RWPE1 (cell line): ENCODE data around the gene SPEF2.

ENCODE experiments used
- CTCF ChIA-PET: fragments of 350-600 bp; sonication (Branson Sonifier 250); formaldehyde crosslinking; extraction: SDS; loops from one replicate; lab custom pipeline; 2021; lab: Yijun Ruan, JAX
- POLR2A ChIA-PET: fragments of 400-600 bp; formaldehyde crosslinking; extraction: SDS; loops from one replicate; lab custom pipeline; 2020; ENCODE audit warnings: antibody characterized with exemption; ENCODE audit not compliant: low non-redundant PET; lab: Yijun Ruan, JAX
- DNase-seq: peaks from one replicate; pipeline ENCODE4 v3.0.0; 2012; ENCODE audit warnings: low spot score
- H3K27ac ChIP-seq: fragments of 450-650 bp; 2 replicates; pipeline ENCODE4 v1.5.1; 2017
- CTCF ChIP-seq: fragments of 450-650 bp; conservative IDR thresholded peaks from 2 replicates; pipeline ENCODE4 v1.5.1; 2017; ENCODE audit warnings: low read depth, mild to moderate bottlenecking

Gene SPEF2

DNA sequence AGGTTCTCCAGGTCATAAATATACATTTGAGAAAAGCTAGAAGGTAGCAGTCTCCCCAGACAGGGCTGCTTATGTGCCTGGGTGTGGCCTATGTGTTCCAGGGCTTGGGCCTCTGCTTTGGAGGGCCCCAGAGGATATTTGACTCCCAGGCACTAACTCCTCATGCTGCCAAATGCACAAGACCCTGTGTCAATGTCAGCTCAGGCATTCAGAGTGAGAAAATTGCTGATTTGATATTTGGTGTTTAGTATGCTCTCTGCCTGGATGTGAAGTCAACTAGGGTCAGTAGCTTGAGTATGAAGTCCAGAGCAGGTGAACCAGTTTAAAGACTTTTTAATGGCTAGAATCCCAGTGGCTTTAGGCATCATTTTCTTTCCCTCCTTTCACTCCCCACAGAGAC is 181.5 kb downstream of the SPEF2 start:
- ChIA-PET POLR2A (no interaction called here), CTCF (no interaction called here)
- TF ChIP-seq CTCF = no peak
- DNase-seq = no peak
- H3K27ac ChIP-seq = no peak overlapping the region

- TF ChIP-seq CTCF = no peak
- H3K27ac ChIP-seq = no peak overlapping the region
- ChIA-PET POLR2A (no interaction called here), CTCF (interaction anchor here (0.6 kb wide), 1 partner anchor 78 kb away, joined by 3 read pairs; no protein-coding TSS in a partner anchor)
- no peak for DNase-seq
Measured at GRCh38 chr5:35799753-35800152, 182.1 kb downstream of the SPEF2 start.

- no peak overlapping the region for H3K27ac ChIP-seq
- ChIA-PET CTCF (no interaction called here), POLR2A (no interaction called here)
- no peak for TF ChIP-seq CTCF
- no peak for DNase-seq
Measured at GRCh38 chr5:35803191-35803651, 185.6 kb downstream of the SPEF2 start.

GRCh38 chr5:35804201-35804653 is 186.6 kb downstream of the SPEF2 start:
- ChIA-PET CTCF (no interaction called here), POLR2A (no interaction called here)
- no peak for DNase-seq
- no peak for TF ChIP-seq CTCF
- H3K27ac ChIP-seq = no peak overlapping the region

DNA sequence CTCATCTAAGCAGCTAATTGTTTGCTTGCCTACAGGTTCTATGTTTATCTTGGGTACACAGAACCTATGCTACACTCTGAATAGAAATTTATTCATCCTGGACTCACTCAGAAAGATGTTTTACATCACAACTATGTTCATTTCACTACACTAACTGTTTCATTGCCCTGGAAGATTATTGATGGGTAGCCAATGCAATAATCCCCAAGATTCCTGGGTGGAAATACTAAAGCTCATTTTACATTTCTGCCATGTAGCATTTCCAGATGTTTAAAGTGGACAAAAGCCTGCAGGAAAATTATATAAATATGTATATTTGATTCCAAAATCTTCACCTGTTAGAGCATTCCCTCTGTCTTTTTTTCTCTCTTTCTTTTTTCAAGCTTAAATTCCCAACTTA is 187.2 kb downstream of the SPEF2 start:
- no peak overlapping the region for H3K27ac ChIP-seq
- ChIA-PET CTCF (no interaction called here), POLR2A (no interaction called here)
- no peak for TF ChIP-seq CTCF
- no peak for DNase-seq

- DNase-seq = no peak
- ChIA-PET POLR2A (no interaction called here), CTCF (no interaction called here)
- no peak for TF ChIP-seq CTCF
- no peak overlapping the region for H3K27ac ChIP-seq
Measured at GRCh38 chr5:35810601-35811000, 192.9 kb downstream of the SPEF2 start.
